Iris pigment epithelial cell (primary cell): Measurements from ENCODE around the gene CERS3.

Experiments used
- DNase-seq: peaks from one replicate; pipeline ENCODE4 v3.0.0-alpha.2; 2011; ENCODE audit warnings: low read depth

Gene CERS3

DNA sequence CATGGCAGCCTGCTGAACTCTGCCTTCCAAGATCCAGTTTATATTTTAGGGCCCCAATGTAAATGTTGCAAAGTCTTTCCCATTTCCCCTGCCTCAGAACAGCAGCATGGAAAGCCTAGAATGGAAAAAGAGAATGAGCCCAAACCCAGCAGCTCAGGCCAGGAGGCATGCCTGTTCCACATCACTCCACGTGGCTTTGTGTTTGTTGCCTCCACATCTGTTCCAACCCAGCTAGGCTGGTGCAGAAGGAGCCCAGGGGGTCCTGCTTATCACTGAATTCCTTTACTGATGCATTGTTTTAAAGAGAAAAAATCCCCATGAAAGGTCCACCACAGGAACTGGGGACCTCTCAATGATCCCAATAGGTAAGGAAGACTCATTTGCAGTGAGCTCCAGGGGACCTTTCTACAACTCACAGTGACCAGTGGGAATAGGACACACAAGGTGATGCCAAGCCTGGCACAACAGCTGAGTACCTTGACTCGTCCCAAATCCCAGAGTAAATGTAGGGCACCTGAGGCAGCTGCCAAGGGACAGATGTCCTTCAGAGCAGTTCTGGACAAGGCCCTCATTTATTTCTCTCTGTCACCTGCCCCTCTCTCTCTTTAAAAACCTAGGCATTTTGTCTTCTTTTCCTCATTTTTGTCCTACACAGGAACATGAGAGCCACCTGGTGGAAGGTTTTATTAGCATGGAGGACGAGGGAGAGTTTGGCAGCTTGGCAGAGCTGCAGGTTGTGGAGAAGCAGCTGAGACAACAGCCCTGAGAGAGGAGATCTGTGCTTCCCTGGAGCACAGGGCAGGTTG is 145.2 kb downstream of the CERS3 start:
- DNase-seq = peak; percentile 32

- DNase-seq = no peak
Observed at GRCh38 chr15:100373942-100374341, 154.8 kb downstream of the CERS3 start.

- DNase-seq = no peak
Observed at GRCh38 chr15:100373120-100373896, 155.4 kb downstream of the CERS3 start.

DNA sequence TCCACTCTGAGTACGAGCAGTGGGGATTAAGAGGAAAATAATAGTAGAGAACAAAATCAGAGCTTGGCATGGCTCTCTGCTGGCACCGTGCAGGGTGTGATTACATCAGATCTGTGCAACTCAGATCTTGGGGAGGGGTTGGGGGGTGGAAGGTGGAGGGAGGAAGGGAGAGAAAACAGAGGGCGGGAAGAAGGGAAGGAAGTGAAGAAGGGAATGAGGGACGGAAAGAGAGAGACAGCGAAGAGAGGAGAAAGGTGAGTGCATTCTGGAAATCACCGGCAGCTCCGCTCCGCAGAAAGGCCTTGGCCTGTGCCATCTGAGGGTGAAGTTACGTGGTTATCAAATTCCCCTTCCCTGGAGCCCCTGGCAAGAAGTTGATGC is 156.0 kb downstream of the CERS3 start:
- DNase-seq = no peak

GRCh38 chr15:100355342-100355741 is 173.4 kb downstream of the CERS3 start:
- DNase-seq = no peak

- no peak for DNase-seq
Observed at GRCh38 chr15:100353449-100353848, 175.3 kb downstream of the CERS3 start.

DNA sequence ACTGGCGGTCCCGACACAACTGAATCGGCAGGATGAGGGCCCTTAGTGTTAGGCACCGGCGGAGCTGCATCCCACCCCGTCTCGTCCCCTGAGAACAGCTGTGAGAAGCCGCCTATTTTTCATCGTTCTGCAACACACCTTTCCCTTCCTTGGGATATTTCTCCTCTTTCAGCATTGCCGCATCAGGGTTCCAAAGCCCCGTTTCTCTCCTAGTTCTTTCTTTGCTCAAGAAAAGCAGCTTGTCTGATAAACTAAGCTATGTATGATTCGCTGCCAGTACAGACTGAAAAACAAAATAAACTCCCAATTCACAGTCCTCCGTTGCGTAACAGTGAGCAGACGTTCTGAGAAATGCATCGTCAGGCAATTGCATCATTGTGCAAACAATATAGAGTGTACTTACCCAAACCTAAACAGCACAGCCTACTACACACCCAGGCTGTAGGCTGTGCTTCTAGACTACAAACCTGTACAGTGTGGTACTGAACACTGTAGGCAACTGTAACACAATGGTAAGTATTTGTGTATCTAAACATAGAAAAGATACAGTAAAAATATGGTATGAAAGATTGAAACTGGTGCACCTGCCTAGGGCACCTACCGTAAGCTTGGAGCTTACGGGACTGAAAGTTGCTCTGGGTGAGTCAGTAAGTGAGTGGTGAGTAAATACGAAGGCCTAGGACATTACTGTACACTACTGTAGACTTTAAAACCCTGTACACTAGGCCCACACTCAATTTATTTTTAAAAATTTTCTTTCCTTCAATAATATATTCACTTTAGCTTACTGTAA is 178.1 kb downstream of the CERS3 start:
- DNase-seq = peak; percentile 90
